ENCODE data around the gene FAM118A. TPM values are rescaled to one million over a fixed set of nuclear protein-coding genes. Genes with fewer than 3 reads are reported as not detected.

Gene FAM118A
- total and polyA plus RNA-seq, 2 experiments from 2014 or later, result 11.9 to 20.3 TPM

DNA sequence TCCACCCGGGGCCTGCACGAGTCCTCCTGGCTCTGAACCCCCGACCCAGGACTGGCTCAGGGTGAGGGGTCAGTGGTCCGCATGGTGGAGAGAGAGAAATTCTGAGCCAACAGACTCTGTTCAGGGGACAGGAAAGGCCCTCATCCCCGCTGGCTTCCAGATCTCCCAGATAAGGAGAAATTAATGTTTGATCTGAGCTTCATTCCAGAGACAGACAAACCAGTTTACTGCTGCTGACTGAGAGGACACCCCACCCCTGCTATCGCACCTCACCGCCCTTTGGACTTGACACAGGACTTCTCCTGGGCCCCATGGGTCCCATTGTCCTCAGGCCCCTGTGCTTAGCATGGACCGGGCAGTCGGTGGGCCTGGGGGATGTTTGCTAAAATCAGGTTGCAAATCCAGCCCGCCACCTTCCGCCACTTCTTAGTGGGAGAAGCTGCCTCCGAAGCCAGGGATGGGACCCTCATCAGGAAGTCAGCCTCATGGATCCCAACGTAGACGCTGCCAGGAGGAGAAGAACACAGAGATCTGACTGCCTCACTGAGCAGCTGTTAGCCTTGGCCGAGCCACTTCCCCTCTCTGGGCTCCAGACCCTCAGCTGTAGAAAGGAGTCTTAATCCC, 36.2 kb upstream of the FAM118A start:
- Histone ChIP-seq H3K4me2 (no peak overlapping the region), H4K20me1 (replicated peaks; ENCODE audit: insufficient read depth) (no peaks in the 10 kb centered on the region), H3K4me1 (ENCODE audit: insufficient read depth) (peaks cover 8% of the 10 kb centered on the region; the same call in 1 of the 2 replicates), H3K27ac (ENCODE audit: low read depth) (no peak overlapping the region), H3K79me2 (replicated peaks; ENCODE audit: insufficient read depth) (no peaks in the 10 kb centered on the region), H3K36me3 (ENCODE audit: insufficient read depth) (no peaks in the 10 kb centered on the region), H2AFZ (no peak overlapping the region), H3K9me2 (ENCODE audit: insufficient read depth) (no peaks in the 10 kb centered on the region), H3F3A (replicated peaks; ENCODE audit: low read depth) (0 out of 2 replicates have a peak, but pooled peaks cover 3% of the 10 kb centered on the region), H3K27me3 (ENCODE audit: insufficient read depth) (peaks cover 13% of the 10 kb centered on the region), H3K4me3 (no peak overlapping the region)
- no peak overlapping the region for H3K4me3 Mint-ChIP-seq
- no peaks in the 10 kb centered on the region; the same call in 2 of the 3 replicates for H3K36me3 Mint-ChIP-seq (ENCODE audit: low read depth)
- H3K9me3 Mint-ChIP-seq, result no peaks in the 10 kb centered on the region
- H3K4me1 Mint-ChIP-seq, result peaks cover 17% of the 10 kb centered on the region
- TF ChIP-seq, protein P1, sequence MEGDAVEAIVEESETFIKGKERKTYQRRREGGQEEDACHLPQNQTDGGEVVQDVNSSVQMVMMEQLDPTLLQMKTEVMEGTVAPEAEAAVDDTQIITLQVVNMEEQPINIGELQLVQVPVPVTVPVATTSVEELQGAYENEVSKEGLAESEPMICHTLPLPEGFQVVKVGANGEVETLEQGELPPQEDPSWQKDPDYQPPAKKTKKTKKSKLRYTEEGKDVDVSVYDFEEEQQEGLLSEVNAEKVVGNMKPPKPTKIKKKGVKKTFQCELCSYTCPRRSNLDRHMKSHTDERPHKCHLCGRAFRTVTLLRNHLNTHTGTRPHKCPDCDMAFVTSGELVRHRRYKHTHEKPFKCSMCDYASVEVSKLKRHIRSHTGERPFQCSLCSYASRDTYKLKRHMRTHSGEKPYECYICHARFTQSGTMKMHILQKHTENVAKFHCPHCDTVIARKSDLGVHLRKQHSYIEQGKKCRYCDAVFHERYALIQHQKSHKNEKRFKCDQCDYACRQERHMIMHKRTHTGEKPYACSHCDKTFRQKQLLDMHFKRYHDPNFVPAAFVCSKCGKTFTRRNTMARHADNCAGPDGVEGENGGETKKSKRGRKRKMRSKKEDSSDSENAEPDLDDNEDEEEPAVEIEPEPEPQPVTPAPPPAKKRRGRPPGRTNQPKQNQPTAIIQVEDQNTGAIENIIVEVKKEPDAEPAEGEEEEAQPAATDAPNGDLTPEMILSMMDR (conservative IDR thresholded peaks at IDR 0.05; ENCODE audit: low read depth in 2 of 2), result no peak
- TF ChIP-seq CREB1 (CRISPR knock-in tag; IDR thresholded peaks at IDR 0.05; ENCODE audit: low read depth) (no peak), ETS1 (IDR thresholded peaks at IDR 0.05) (no peak), NANOG (IDR thresholded peaks at IDR 0.05; ENCODE audit: borderline replicate concordance) (no peak), POLR2AphosphoS5 (IDR thresholded peaks at IDR 0.05; ENCODE audit: low read depth) (no peak), JUNB (IDR thresholded peaks at IDR 0.05; ENCODE audit: unreplicated experiment) (no peak), EZH2 (IDR thresholded peaks at IDR 0.05; ENCODE audit: low read depth, unreplicated experiment) (no peak), ZNF114 (CRISPR knock-in tag; IDR thresholded peaks at IDR 0.05) (no peak), STAT1 (IDR thresholded peaks at IDR 0.05; ENCODE audit: unreplicated experiment) (no peak), EZH2phosphoT487 (IDR thresholded peaks at IDR 0.05; ENCODE audit: unreplicated experiment) (no peak)
- TF ChIP-seq, protein P2, sequence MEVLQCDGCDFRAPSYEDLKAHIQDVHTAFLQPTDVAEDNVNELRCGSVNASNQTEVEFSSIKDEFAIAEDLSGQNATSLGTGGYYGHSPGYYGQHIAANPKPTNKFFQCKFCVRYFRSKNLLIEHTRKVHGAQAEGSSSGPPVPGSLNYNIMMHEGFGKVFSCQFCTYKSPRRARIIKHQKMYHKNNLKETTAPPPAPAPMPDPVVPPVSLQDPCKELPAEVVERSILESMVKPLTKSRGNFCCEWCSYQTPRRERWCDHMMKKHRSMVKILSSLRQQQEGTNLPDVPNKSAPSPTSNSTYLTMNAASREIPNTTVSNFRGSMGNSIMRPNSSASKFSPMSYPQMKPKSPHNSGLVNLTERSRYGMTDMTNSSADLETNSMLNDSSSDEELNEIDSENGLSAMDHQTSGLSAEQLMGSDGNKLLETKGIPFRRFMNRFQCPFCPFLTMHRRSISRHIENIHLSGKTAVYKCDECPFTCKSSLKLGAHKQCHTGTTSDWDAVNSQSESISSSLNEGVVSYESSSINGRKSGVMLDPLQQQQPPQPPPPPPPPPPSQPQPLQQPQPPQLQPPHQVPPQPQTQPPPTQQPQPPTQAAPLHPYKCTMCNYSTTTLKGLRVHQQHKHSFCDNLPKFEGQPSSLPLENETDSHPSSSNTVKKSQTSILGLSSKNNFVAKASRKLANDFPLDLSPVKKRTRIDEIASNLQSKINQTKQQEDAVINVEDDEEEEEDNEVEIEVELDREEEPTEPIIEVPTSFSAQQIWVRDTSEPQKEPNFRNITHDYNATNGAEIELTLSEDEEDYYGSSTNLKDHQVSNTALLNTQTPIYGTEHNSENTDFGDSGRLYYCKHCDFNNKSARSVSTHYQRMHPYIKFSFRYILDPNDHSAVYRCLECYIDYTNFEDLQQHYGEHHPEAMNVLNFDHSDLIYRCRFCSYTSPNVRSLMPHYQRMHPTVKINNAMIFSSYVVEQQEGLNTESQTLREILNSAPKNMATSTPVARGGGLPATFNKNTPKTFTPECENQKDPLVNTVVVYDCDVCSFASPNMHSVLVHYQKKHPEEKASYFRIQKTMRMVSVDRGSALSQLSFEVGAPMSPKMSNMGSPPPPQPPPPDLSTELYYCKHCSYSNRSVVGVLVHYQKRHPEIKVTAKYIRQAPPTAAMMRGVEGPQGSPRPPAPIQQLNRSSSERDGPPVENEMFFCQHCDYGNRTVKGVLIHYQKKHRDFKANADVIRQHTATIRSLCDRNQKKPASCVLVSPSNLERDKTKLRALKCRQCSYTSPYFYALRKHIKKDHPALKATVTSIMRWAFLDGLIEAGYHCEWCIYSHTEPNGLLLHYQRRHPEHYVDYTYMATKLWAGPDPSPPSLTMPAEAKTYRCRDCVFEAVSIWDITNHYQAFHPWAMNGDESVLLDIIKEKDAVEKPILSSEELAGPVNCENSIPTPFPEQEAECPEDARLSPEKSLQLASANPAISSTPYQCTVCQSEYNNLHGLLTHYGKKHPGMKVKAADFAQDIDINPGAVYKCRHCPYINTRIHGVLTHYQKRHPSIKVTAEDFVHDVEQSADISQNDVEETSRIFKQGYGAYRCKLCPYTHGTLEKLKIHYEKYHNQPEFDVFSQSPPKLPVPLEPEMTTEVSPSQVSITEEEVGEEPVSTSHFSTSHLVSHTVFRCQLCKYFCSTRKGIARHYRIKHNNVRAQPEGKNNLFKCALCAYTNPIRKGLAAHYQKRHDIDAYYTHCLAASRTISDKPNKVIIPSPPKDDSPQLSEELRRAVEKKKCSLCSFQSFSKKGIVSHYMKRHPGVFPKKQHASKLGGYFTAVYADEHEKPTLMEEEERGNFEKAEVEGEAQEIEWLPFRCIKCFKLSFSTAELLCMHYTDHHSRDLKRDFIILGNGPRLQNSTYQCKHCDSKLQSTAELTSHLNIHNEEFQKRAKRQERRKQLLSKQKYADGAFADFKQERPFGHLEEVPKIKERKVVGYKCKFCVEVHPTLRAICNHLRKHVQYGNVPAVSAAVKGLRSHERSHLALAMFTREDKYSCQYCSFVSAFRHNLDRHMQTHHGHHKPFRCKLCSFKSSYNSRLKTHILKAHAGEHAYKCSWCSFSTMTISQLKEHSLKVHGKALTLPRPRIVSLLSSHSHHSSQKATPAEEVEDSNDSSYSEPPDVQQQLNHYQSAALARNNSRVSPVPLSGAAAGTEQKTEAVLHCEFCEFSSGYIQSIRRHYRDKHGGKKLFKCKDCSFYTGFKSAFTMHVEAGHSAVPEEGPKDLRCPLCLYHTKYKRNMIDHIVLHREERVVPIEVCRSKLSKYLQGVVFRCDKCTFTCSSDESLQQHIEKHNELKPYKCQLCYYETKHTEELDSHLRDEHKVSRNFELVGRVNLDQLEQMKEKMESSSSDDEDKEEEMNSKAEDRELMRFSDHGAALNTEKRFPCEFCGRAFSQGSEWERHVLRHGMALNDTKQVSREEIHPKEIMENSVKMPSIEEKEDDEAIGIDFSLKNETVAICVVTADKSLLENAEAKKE (CRISPR knock-in tag; IDR thresholded peaks at IDR 0.05), result no peak
- no peak for ATAC-seq
- no peak for DNase-seq (ENCODE audit: low spot score)
- no peak overlapping the region for H3K27ac Mint-ChIP-seq
- peaks cover 14% of the 10 kb centered on the region for H3K27me3 Mint-ChIP-seq (ENCODE audit: insufficient read depth, low read depth, poor library complexity)
